ENCODE results near the gene VENTX.

Gene VENTX

GRCh38 chr10:133237588-133238465 is at the start of gene VENTX:
TSS of gene VENTX (plus strand) at chr10:133237855. CDS start at chr10:133237915, 60 bp downstream.
- DNase-seq (ENCODE audit: low spot score) = peak; percentile 72

- DNase-seq (ENCODE audit: low spot score) = no peak
Measured at GRCh38 chr10:133187906-133188681, 49.6 kb upstream of the VENTX start.

GRCh38 chr10:133189256-133189655 is 48.4 kb upstream of the VENTX start:
- no peak for DNase-seq (ENCODE audit: low spot score)

- DNase-seq (ENCODE audit: low spot score) = no peak
Measured at GRCh38 chr10:133189726-133190125, 47.9 kb upstream of the VENTX start.

GRCh38 chr10:133190225-133190624 is 47.4 kb upstream of the VENTX start:
- DNase-seq (ENCODE audit: low spot score) = no peak

GRCh38 chr10:133191651-133192050 is 46.0 kb upstream of the VENTX start:
- no peak for DNase-seq (ENCODE audit: low spot score)

GRCh38 chr10:133194151-133194550 is 43.5 kb upstream of the VENTX start:
- no peak for DNase-seq (ENCODE audit: low spot score)

- DNase-seq (ENCODE audit: low spot score) = no peak
Measured at GRCh38 chr10:133195096-133195495, 42.6 kb upstream of the VENTX start.

- DNase-seq (ENCODE audit: low spot score) = no peak
Measured at GRCh38 chr10:133195611-133196010, 42.0 kb upstream of the VENTX start.

GRCh38 chr10:133196221-133196915 is 41.3 kb upstream of the VENTX start:
- DNase-seq (ENCODE audit: low spot score) = no peak

- no peak for DNase-seq (ENCODE audit: low spot score)
Measured at GRCh38 chr10:133196936-133197758, 40.5 kb upstream of the VENTX start.

GRCh38 chr10:133197786-133198185 is 39.9 kb upstream of the VENTX start:
- no peak for DNase-seq (ENCODE audit: low spot score)

GRCh38 chr10:133198206-133198605 is 39.4 kb upstream of the VENTX start:
- DNase-seq (ENCODE audit: low spot score) = no peak

- DNase-seq (ENCODE audit: low spot score) = no peak
Measured at GRCh38 chr10:133198621-133199487, 38.8 kb upstream of the VENTX start.

- DNase-seq (ENCODE audit: low spot score) = no peak
Measured at GRCh38 chr10:133199488-133199885, 38.2 kb upstream of the VENTX start.

GRCh38 chr10:133199992-133200611 is 37.6 kb upstream of the VENTX start:
- no peak for DNase-seq (ENCODE audit: low spot score)

GRCh38 chr10:133200621-133201031 is 37.0 kb upstream of the VENTX start:
- DNase-seq (ENCODE audit: low spot score) = no peak

- DNase-seq (ENCODE audit: low spot score) = no peak
Measured at GRCh38 chr10:133201151-133201947, 36.3 kb upstream of the VENTX start.
